LHCN-M2 (cell line): ENCODE data around the gene CD7. TPM values are rescaled to one million over a fixed set of nuclear protein-coding genes. Genes with fewer than 3 reads are reported as not detected.
A peak's percentile ranks its signal among the peaks of the same experiment; 100 is the strongest.
"Not testable (repeated sequence)": the region's sequence is repeated elsewhere in the genome, so short reads cannot be mapped to it uniquely, and the experiment has no call there.

ENCODE experiments used
- DNase-seq: peaks from one replicate; pipeline ENCODE4 v3.0.0-alpha.2; 2012; ENCODE audit warnings: low read depth
- polyA plus RNA-seq: library from polyadenylated mRNA; unstranded; fragments of >200 nt; gene quantifications from one replicate; pipeline ENCODE4 v1.2.1, GENCODE V29; 2012; ENCODE audit warnings: missing spikeins
- total RNA-seq: library from RNA; depleted of rRNA; stranded (reverse); fragments of >200 nt; gene quantifications from 2 replicates; pipeline ENCODE4 v1.2.3, GENCODE V29; 2014; rRNA removed

CD7 gene
- 0.92 and 1.6 TPM in 2 replicates for total RNA-seq
- polyA plus RNA-seq, result 0.27 TPM

DNA sequence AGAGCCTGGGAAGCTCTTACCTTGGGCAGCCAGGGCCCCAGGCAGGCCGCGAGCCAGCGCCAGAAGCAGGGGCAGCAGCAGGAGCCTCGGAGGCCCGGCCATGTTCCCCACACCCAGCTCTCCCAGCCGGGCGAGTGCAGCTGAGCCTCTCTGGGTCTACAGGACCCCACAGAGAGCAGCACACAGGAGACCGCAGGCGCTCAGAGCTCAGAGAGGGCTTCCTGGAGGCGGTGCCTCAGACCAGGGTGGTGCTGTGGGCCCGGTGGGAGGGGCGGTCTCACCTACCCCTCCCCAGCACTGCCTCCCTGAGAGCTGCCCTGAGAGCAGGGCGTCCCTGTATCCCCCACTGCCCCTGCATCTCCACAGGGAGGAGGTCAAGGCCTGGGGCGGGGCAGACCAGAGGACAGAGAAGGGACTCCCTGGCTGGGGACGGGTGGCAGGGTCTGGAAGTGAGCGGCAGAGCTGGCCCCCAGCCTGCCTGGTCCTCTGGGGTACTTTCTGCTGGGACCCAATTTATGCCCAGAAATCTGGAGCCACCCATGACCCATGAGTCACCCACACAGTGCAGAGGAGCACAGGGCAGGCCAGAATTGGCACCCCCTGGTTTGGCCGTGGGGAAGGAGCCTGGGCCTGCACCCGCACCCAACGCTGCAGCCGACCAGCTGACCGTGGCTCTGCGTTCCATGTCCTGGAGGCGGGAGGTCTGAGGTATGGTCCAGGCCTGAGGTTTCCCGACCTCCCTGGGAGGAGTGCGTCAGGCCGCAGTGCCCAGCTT is at the start of gene CD7:
Gene CD7 (minus strand): TSS at position 215 of the 775 bp plus-strand sequence. CDS start 113 bp downstream, at position 102.
- no peak for DNase-seq

DNA sequence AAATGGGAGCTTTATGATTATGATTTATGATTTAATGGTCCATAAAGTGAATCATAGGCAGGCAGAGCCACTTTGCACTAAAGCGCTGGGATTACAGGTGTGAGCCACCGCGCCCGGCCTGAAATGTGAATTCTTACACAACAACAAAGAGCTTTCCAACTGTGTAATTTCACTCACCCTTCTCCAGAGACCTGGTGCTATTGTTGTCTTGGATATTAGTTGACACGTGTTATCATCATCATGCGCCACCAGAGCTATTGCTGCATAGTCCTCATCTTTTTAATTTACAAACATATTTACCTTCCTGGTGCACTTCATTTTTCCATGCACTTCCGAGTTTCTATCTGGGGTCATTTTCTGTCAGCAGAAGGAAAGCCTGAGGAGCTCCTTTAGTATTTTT is 49.3 kb upstream of the CD7 start:
- DNase-seq, result no peak

DNA sequence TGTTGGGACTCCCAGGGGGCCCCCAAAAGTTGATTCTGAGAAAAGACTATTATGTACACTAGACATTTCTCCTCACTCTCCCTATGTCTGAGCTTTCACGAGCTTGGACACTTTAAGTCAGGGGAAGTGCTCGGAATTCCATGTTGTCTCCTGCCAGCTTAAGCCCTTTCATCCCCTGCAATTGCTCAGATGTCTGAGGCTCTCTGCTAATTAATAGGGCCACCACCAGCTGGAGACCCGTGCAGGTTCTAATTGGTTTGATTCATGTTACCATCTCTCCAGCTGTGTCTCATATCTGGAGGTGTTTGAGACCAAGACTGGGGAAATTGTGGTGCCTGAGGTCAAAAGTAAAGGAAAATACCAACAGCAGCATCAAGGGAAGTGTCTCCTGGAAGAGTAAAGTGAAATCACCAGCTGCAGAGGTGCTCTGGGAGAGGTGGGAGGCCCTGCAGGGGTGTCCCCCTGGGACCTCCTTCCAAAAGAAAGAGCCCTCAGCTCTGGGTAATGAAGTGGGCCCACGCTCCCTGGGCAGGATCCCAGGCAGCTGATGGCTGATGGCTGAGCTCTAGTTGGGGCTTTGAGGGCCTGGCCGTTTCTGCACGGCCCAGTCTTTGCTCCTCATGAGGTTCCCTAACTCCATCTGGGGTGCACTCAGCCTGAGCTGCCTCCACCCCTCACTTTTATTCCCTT is 48.3 kb upstream of the CD7 start:
- no peak for DNase-seq

DNA sequence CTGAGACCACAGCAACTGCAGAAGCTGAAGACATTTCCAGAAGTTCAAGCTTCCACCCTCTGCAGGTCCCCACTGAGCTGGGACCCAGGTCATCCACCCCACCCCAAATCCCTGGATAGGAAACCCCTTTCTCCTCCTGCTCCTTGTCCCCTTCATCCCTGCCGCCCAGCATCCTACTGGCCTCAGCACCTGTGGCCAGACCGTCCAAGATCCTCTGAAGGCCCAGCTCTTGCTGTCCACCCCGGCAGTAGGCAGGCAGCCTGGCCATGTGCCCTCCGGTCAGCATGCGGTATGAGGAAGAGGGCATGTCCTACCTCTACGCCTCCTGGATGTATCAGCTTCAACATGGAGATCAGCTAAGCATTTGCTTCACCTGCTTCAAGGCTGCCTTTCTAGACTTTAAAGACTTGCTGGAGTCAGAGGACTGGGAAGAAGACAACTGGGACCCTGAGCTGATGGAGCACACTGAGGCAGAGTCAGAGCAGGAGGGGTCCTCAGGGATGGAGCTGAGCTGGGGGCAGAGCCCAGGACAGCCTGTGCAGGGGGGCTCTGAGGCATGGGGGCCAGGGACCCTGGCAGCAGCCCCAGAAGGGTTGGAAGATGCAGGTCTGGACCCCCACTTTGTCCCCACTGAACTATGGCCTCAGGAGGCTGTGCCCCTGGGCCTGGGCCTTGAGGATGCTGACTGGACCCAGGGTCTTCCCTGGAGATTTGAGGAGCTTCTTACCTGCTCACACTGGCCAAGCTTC is 44.7 kb upstream of the CD7 start:
- no peak for DNase-seq

DNA sequence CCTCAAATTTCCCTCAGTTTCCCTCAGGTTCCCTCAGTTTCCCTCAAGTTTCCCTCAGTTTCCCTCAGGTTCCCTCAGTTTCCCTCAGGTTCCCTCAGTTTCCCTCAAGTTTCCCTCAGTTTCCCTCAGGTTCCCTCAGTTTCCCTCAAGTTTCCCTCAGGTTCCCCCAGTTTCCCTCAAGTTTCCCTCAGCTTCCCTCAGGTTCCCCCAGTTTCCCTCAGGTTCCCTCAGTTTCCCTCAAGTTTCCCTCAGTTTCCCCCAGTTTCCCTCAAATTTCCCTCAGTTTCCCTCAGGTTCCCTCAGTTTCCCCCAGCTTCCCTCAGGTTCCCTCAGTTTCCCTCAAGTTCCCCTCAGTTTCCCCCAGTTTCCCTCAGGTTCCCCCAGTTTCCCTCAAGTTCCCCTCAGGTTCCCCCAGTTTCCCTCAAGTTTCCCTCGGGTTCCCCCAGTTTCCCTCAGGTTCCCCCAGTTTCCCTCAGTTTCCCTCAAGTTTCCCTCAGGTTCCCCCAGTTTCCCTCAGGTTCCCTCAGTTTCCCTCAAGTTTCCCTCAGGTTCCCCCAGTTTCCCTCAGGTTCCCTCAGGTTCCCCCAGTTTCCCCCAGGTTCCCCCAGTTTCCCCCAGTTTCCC is 42.2 kb upstream of the CD7 start:
- not testable (repeated sequence) for DNase-seq

DNA sequence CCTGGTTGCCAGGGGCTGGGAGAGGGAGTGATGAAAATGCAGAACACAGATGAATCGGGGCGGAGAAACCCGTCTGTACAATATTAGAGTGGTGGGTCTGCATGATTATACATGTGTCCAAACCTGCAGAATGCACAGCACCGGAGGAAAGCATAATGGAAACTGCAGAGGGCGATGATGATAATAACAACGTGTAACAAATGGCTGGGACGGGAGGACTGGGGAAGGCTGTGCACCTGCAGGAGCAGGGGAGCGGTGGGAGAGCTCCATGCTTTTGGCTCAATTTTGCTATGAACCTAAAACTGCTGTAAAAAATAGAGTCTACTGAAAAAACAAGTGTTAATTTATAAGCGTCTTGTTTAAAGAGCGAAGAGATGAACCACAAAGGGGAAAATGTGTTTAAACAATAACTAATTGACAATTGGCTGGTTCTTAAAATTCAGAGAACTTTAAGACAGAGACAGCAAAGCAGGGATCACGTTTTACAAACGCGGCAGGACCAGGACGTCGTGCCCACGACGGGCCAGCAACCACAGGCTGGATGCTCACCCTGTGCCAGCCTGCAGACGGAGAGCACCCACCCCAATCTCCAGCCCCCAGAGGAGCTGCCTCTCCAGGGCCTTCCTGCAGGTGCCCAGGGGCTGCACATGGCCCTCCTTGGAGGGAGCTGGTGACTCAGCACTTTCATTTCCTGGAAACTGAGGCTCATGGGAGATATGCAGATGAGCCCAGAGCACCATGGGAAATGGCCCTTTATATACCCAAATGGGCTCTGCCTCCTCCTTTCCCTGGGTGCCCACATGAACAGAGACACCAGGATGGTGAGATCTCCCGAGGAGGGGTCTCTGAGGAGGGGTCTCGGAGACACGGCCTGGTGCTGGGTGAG is 41.3 kb upstream of the CD7 start, which contains the start of gene TEX19:
Gene TEX19 (plus strand): TSS at position 783 of the 886 bp plus-strand sequence. CDS start 2,904 bp downstream, outside the sequence.
- DNase-seq, result no peak

DNA sequence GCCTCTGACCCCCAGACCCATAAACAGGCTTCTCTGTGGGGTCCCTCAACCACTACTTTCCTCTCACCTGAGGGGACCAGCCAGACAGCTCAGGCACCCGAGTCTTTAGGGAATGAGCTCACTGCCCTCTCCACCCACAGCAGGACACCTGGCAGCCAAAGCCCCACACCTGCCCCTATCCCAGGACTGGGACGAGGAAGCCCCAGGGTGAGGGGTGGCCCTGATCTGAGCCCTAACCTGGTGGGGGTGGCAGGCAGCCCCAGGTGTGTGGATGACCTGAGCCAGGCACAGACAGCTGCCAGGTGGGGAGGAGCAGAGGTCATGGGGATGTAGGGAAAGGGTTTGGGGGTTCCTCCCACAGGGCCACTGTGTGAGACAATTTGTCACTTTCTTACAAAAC is 40.0 kb upstream of the CD7 start:
- no peak for DNase-seq

DNA sequence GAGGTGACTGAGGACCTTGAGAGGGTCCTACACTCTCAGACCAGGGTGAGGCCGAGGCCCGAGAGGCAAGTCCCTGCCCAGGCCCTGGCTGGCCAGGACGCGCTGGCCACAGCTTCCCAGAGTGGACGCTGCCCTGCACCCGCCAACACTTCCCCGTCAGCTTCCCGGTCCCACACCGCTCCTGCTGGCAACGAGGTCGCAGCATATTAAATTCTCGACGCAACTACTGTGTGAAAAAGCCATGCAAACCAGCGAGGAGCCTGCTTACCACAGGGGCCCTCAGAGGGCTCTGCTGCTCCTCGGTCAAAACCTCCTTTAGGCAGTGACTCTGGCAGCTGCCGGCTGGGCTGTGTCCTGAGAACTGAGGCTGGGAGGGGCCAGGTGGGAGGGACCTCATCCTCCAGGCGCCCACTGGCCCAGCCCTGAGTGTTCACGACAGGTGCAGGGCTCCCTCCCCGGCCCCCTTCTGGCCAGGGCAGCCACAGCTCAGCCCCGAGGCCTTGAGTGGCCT is 39.5 kb upstream of the CD7 start:
- DNase-seq, result peak; percentile 39

DNA sequence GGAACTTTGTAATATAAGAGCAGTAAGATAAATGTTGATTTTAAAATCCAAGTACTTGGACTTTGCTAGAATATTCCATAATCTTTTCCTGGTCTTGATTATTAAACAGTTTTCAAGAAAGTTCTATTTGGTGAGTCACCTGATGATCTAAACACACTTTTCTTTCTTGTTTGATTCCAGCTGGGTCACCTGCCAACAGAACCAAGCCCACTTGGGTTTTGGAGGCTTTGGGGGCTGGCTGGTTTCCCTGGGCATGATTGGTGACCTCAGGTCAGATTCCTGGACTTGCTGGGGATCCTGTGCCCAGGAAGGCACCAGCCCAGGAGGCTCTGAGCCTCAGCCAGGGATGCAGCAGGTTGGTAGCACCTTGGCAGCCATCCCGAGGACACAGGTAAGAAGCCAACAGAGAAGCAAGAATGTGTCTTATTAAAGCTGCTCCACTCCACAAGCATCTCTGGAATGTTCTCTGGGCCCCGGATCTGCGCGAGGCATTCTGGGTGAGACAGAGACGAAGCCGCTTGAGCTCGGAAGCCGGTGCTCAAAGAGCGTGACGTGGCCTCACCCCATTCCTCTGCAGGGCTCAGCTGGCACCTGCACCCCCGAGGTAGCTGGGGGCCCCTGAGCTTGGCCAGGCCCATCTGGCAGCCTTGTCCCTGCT is 38.5 kb upstream of the CD7 start:
- DNase-seq, result no peak

DNA sequence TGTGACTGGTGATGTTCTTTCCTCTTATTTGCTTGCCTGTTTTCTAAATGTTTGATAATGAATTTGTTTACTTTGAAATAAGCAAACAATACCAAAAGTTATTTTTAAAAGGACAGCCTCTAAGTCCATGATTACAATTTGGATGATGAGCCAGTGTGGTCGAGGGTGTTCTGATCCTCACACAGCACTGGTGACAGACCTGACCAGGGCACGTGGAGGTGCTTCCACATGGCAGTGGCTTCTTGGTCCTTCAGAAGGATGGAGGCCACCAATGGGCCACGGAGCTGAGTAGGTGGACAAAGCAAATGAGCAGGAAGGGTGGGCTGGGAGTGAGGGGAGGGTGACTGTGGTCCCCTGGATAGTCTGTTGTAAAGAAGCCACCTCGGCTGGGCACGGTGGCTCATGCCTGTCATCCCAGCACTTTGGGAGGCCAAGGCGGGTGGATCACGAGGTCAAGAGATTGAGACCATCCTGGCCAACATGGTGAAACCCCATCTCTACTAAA is 37.4 kb upstream of the CD7 start:
- DNase-seq, result no peak

DNA sequence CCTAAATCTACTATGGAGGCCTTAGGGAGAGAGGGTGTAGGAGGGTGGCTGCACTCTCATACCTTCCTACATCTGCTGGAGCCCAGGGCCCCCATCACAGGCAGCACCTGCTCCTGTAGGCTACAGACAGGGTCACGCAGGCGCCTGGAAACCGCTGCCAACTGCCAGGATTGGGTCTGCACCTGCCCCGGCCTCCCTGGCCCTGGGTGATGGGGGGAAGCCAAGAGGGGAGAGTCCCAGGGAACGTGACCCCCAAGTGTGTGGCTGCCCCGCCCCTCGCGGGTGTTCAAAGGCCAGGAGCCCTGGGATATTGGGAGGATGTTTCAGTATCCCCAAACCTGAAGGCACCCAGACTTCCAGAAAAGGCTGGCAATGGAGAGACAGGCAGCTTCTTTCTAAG is 36.1 kb upstream of the CD7 start:
- no peak for DNase-seq

DNA sequence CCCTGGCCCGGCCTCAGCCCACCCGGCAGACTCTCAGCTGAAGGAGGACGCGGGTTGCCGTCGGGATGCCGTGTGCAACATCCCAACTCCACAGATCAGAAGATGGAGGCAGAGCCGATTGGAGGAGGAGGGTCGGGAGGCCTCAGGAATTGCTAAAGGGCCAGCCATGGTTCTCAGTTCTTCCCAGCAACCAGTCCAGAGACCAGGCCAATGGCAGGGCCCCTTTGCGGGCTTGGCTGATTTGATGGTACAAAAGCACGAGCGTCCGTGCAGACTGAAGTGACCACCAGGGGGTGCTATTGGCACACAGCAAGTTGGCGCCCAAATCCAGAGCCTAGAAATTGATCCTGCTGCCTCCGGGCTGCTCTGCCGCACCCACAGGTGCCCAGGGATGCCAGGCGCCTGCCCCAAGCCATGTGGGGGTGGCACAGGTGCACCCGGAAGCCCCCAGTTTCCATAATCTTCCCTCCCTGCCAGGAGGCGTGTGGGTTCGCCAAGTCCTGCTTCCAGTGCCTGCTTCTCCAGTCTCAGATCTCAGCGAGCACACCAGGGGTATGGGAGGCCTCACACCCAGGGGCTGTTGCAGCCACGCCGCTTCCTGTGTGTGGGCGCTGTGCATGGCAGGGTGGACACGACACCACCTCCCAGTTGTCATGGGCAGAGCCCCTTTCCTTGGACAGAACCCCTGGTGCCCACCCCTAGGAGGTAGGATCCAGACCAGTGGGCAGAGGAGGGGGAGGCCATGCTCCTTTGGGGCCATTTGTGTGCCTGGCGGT is 34.5 kb upstream of the CD7 start:
- DNase-seq, result peak; percentile 84

DNA sequence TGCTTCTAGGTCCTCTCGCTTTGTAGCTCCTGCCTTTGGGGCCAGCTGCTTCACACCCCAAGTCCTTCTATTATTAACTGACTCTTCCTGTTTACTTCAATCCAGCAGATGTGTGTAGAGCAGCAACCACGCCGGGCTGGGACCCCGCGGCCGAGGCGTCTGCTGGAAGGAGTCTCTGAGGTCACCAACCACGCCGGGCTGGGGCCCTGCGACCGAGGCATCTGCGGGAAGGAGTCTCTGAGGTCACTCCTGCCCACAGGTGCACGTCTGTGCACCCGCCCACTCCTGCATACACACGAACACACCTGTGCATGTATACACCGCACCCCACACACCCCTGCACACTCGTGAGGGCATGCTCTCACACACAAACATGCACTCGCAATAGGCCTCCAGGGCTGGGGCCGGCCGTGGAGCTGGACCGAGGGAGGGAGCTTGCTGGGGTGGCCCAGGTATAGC is 33.9 kb upstream of the CD7 start:
- DNase-seq, result no peak

DNA sequence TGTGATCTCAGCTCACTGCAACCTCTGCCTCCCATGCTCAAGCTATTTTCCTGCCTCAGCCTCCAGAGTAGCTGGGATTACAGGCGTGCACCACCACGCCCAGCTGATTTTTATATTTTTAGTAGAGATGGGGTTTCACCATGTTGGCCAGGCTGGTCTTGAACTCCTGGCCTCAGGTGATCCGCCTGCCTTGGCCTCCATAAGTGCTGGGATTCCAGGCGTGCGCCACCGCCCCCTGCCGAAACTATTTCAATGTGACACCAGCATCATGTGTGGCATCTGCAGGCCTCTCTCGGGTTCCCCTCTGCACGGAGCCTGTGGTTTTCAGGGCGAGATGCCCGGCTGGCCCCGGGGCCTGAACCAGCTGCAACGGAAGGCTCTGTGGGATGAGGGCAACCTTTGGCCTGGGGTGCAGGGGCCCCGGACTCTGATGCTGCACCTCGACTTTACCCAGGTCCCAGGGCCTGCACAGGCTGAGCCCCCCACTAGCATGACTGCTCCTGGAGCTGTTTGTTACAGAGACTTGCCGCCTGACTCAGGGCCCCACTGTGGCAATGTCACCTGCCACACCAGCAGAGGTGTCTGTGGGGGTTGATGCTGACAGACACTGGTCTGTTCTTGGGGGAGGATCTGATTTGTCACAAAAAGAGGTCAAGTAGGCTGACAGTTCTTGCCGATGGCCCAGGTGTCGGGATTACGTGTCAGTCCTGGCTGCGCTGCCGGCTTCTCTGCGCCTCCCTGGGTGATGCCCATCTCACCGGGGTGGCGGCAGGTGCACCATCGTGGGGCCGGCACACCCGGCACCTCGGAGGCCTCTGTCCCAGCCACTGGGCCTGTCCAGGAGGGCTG is 33.0 kb upstream of the CD7 start:
- DNase-seq, result no peak

DNA sequence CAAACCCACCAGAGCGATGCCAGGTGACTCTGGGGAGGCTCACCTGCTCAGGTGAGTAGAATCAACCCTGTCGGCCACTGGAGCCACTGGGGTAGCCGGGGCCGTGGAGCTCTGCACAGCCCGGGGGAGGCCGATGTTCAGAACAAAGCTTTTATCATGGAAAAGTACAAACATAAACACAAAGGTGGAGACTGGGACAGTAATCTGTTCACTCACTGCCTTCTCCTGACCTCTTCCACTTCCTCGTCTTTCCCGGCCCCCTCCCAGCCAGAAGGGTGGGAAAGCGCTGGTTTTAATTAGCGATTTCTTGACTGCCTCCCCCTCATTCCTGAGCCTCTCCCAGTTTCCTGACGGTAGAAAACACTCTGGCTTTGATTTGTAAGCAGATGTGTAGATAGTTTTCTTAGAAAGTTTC is 31.9 kb upstream of the CD7 start:
- DNase-seq, result no peak

DNA sequence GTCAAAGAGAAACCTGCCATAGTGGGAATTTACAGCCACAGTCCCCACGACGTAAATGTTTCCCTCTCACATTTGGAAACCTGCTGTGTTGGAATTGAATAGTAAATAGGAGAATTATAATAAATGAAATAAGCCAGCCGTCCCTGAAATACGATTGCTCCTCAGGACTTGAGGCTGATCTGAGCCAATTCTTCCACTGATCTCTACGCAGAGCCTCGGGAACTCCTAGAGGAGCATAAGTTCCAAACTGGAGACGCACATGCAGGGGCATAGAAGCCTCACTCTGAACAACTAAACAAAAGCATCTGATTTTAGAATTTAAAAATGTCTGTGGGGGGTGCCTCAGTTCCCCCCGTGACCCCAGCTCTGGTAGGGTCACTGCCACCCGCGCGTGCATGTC is 31.5 kb upstream of the CD7 start:
- no peak for DNase-seq

DNA sequence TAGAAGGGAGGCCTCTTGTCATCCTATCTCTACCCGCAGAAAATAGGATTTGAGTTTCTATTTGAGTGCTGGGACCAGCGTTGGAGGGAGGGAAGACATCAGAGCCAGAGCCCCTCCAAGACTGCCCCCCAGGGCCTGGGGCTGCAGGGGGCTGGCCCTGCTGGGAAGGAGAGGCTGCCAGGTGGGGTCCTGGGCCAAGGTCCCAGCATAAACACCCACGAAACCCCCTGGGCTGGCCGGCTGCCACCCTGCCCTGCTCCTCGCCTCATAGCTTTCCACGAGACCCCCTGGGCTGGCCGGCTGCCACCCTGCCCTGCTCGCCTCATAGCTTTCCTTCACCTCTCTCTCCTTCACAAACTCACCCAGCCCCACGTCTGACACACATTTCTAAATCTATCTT is 31.0 kb upstream of the CD7 start:
- DNase-seq, result no peak

DNA sequence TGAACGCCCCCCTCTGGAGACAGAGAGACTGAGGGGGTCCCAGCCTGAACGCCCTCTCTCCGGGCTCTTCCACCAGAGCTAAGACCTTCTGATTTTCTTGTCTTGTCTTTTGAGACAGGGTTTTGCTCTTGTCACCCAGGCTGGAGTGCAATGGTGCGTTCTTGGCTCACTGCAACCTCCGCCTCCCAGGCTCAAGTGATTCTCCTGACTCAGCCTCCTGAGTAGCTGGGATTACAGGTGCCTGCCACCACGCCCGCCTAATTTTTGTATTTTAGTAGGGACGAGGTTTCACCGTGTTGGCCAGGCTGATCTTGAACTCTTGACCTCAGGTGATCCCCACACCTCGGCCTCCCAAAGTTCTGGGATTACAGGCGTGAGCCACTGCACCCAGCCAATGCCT is 30.6 kb upstream of the CD7 start:
- DNase-seq, result not testable (repeated sequence)
